Smooth muscle cell (in vitro differentiated cells): ENCODE results near the gene PRRC2A. TPM values are rescaled to one million over a fixed set of nuclear protein-coding genes. Genes with fewer than 3 reads are reported as not detected.

Experiments used
- DNase-seq: peaks from one replicate; lab custom pipeline; 2025; ENCODE audit not compliant: unreplicated experiment; lab: John Stamatoyannopoulos, UW
- H2AFZ ChIP-seq: fragments of 200-600 bp; sonication (generic); 2 replicates; pipeline ENCODE4 v1.6.0; 2016; ENCODE audit warnings: antibody characterized with exemption, low read depth, mild to moderate bottlenecking
- H3F3A ChIP-seq: fragments of 200-600 bp; sonication (generic); 2 replicates; pipeline ENCODE4 v1.6.0; 2017; ENCODE audit warnings: antibody characterized with exemption, low read depth
- H3K27ac ChIP-seq: fragments of 200-600 bp; sonication (generic); 2 replicates; pipeline ENCODE4 v1.5.1; 2016; ENCODE audit warnings: low read depth, mild to moderate bottlenecking
- H3K27me3 ChIP-seq: fragments of 200-600 bp; sonication (generic); 2 replicates; pipeline ENCODE4 v1.6.1; 2016; ENCODE audit warnings: low read depth, mild to moderate bottlenecking
- H3K36me3 ChIP-seq: fragments of 200-600 bp; sonication (generic); 2 replicates; pipeline ENCODE4 v1.5.1; 2016; ENCODE audit warnings: low read depth
- H3K4me1 ChIP-seq: fragments of 200-600 bp; sonication (generic); 2 replicates; pipeline ENCODE4 v1.5.1; 2016; ENCODE audit warnings: low read depth
- H3K4me2 ChIP-seq: fragments of 200-600 bp; sonication (generic); 2 replicates; pipeline ENCODE4 v1.6.0; 2016; ENCODE audit warnings: mild to moderate bottlenecking
- H3K4me3 ChIP-seq: fragments of 200-600 bp; sonication (generic); 2 replicates; pipeline ENCODE4 v1.5.1; 2016; ENCODE audit warnings: mild to moderate bottlenecking
- H3K79me2 ChIP-seq: fragments of 200-600 bp; sonication (generic); 2 replicates; pipeline ENCODE4 v1.6.0; 2016; ENCODE audit warnings: low read depth, mild to moderate bottlenecking
- H3K9ac ChIP-seq: fragments of 200-600 bp; sonication (generic); 2 replicates; pipeline ENCODE4 v1.6.0; 2016; ENCODE audit warnings: low read depth
- H3K9me3 ChIP-seq: fragments of 200-600 bp; sonication (generic); replicated peaks from 2 replicates; pipeline ENCODE4 v1.5.1; 2016; ENCODE audit warnings: low read depth
- H4K20me1 ChIP-seq: fragments of 200-600 bp; sonication (generic); 2 replicates; pipeline ENCODE4 v1.6.0; 2016; ENCODE audit warnings: low read depth
- CTCF ChIP-seq: fragments of 200-600 bp; sonication (generic); IDR thresholded peaks from 2 replicates; pipeline ENCODE4 v1.5.1; 2017; ENCODE audit warnings: borderline replicate concordance, mild to moderate bottlenecking, antibody characterized with exemption; ENCODE audit not compliant: insufficient read depth, poor library complexity, severe bottlenecking
- WGBS: methylation state at CpG from one replicate; pipeline ENCODE4 v1.1.7; 2016; ENCODE audit warnings: low lambda C conversion rate; 5-methylcytosine and 5-hydroxymethylcytosine counted together
- polyA plus RNA-seq: library from polyadenylated mRNA; unstranded; fragments of >200 nt; fragmentation: Nextera tagmentation; extraction: Ambion mirVana; gene quantifications from 2 replicates; pipeline ENCODE4 v1.2.1, GENCODE V29; 2016
- total RNA-seq: library from RNA; depleted of rRNA; stranded (reverse); fragments of >200 nt; gene quantifications from 2 replicates; pipeline ENCODE4 v1.2.3, GENCODE V29; 2014

The PRRC2A gene
- total and polyA plus RNA-seq, 2 experiments from 2014 or later = 47.6 to 58.0 TPM

GRCh38 chr6:31579119-31579505 lies 41.4 kb upstream of the PRRC2A start:
- WGBS = 92% methylated on average over 3 of the region's 3 CpGs
- H4K20me1 ChIP-seq = no peaks in the 10 kb centered on the region
- H3K36me3 ChIP-seq = no peaks in the 10 kb centered on the region
- TF ChIP-seq CTCF = no peak
- H3K4me3 ChIP-seq = no peak overlapping the region
- no peaks in the 10 kb centered on the region for H3K4me1 ChIP-seq
- H3K9me3 ChIP-seq = no peaks in the 10 kb centered on the region
- no peak overlapping the region for H3K9ac ChIP-seq
- no peak overlapping the region for H2AFZ ChIP-seq
- no peaks in the 10 kb centered on the region for H3K79me2 ChIP-seq
- no peak overlapping the region for H3K4me2 ChIP-seq
- DNase-seq = no peak
- no peaks in the 10 kb centered on the region for H3K27me3 ChIP-seq
- no peaks in the 10 kb centered on the region for H3F3A ChIP-seq
- H3K27ac ChIP-seq = no peak overlapping the region

- H2AFZ ChIP-seq = peak overlapping the region; percentile 79
- no peak for TF ChIP-seq CTCF
- WGBS = 95% methylated on average over 8 of the region's 8 CpGs
Measured at GRCh38 chr6:31579546-31580437, 40.7 kb upstream of the PRRC2A start.

GRCh38 chr6:31580438-31580740 lies 40.1 kb upstream of the PRRC2A start:
- Histone ChIP-seq H3F3A (no peaks in the 10 kb centered on the region), H3K4me3 (peak overlapping the region; percentile 63), H3K36me3 (no peaks in the 10 kb centered on the region), H3K4me2 (peak overlapping the region; percentile 84), H3K79me2 (no peaks in the 10 kb centered on the region), H4K20me1 (no peaks in the 10 kb centered on the region), H3K27me3 (no peaks in the 10 kb centered on the region), H2AFZ (peak overlapping the region; percentile 79), H3K9me3 (no peaks in the 10 kb centered on the region), H3K27ac (no peak overlapping the region), H3K4me1 (no peaks in the 10 kb centered on the region), H3K9ac (no peak overlapping the region)
- WGBS = 69% methylated on average over 9 of the region's 11 CpGs
- no peak for DNase-seq
- no peak for TF ChIP-seq CTCF

More at GRCh38 chr6:31579546-31580437, 40.7 kb upstream of the PRRC2A start:
- no peak overlapping the region for H3K27ac ChIP-seq
- H3K9me3 ChIP-seq = no peaks in the 10 kb centered on the region
- H3K9ac ChIP-seq = no peak overlapping the region
- no peaks in the 10 kb centered on the region for H3K36me3 ChIP-seq
- no peaks in the 10 kb centered on the region for H3K79me2 ChIP-seq
- H3F3A ChIP-seq = no peaks in the 10 kb centered on the region
- H3K4me2 ChIP-seq = peak overlapping the region; percentile 84
- DNase-seq = no peak
- H3K27me3 ChIP-seq = no peaks in the 10 kb centered on the region
- H3K4me3 ChIP-seq = no peak overlapping the region
- no peaks in the 10 kb centered on the region for H3K4me1 ChIP-seq
- H4K20me1 ChIP-seq = no peaks in the 10 kb centered on the region

- peak; percentile 99 for TF ChIP-seq CTCF
- Histone ChIP-seq H3K4me2 (peak overlapping the region; percentile 84), H3K27ac (peak overlapping the region; percentile 42), H3F3A (no peaks in the 10 kb centered on the region), H3K9me3 (no peaks in the 10 kb centered on the region), H3K27me3 (no peaks in the 10 kb centered on the region), H3K4me1 (no peaks in the 10 kb centered on the region), H2AFZ (peak overlapping the region; percentile 79), H4K20me1 (no peaks in the 10 kb centered on the region), H3K79me2 (no peaks in the 10 kb centered on the region), H3K4me3 (peak overlapping the region; percentile 63), H3K9ac (peak overlapping the region; percentile 82), H3K36me3 (no peaks in the 10 kb centered on the region)
- DNase-seq = peak; percentile 69
- WGBS = 2% methylated on average over 56 of the region's 62 CpGs
Measured at GRCh38 chr6:31580807-31581433, 39.6 kb upstream of the PRRC2A start.
